T-cell (primary cell): ENCODE data around the gene KIF4B. TPM values are rescaled to one million over a fixed set of nuclear protein-coding genes. Genes with fewer than 3 reads are reported as not detected.
A peak's percentile ranks its signal among the peaks of the same experiment; 100 is the strongest.
"Not testable (repeated sequence)": the region's sequence is repeated elsewhere in the genome, so short reads cannot be mapped to it uniquely, and the experiment has no call there.

Source experiments
- ATAC-seq, 4 experiments: fragments of 200-7000 bp in 3 of 4; fragments of 150-1000 bp in 1 of 4; cut with Tn5 transposase; replicated peaks in 1 of 4; 1 replicate in 3 of 4; 2 replicates in 1 of 4; pipeline ENCODE4 v1.10.0; 2021; ENCODE audit warnings: moderate library complexity in 3 of 4, mild to moderate bottlenecking in 2 of 4, moderate number of reproducible peaks in 1 of 4
- CTCF ChIA-PET, 2 donors: fragments of 300-600 bp; sonication (Branson Sonifier 250); formaldehyde crosslinking; loops; one replicate each; lab custom pipeline; 2022; ENCODE audit warnings: antibody characterized with exemption in 2 of 2; lab: Charles Lee
- POLR2A ChIA-PET, 2 donors: fragments of 300-600 bp; sonication (Branson Sonifier 250); formaldehyde crosslinking; loops; one replicate each; lab custom pipeline; 2022; ENCODE audit warnings: antibody characterized with exemption in 2 of 2; lab: Charles Lee
- DNase-seq, 35 experiments: peaks; one replicate each; pipeline versions ENCODE4 v3.0.0 to v3.0.0-alpha.2; 2013 to 2023
- H3K27ac ChIP-seq: one replicate; pipeline ENCODE4 v1.5.1; 2013; ENCODE audit warnings: low read length
- H3K27me3 ChIP-seq, 2 experiments: replicated peaks in 1 of 2; 1 replicate in 1 of 2; 2 replicates in 1 of 2; pipeline versions ENCODE4 v1.6.1 to v1.7.0; 2013; ENCODE audit warnings: low read length in 1 of 2, mixed read lengths in 1 of 2; ENCODE audit not compliant: control insufficient read depth in 2 of 2, insufficient read depth in 2 of 2; ENCODE audit errors: extremely low read depth in 1 of 2
- H3K36me3 ChIP-seq, 2 donors: 1 replicate in 1 of 2; 2 replicates in 1 of 2; pipeline versions ENCODE4 v1.6.1 to v1.7.0; 2013; ENCODE audit warnings: low read length in 1 of 2; ENCODE audit not compliant: control insufficient read depth in 2 of 2, insufficient read depth in 1 of 2; ENCODE audit errors: extremely low read depth in 1 of 2
- H3K4me1 ChIP-seq, 2 experiments: 1 replicate in 1 of 2; 2 replicates in 1 of 2; pipeline versions ENCODE4 v1.6.1 to v1.7.0; 2013; ENCODE audit warnings: low read length in 2 of 2, mixed read lengths in 1 of 2; ENCODE audit not compliant: insufficient read depth in 2 of 2, control insufficient read depth in 1 of 2; ENCODE audit errors: extremely low read depth in 1 of 2
- H3K4me3 ChIP-seq, 2 donors: 1 replicate in 1 of 2; 2 replicates in 1 of 2; pipeline versions ENCODE4 v1.5.1 to v1.7.0; 2013; ENCODE audit warnings: mild to moderate bottlenecking in 2 of 2, low read length in 1 of 2, moderate library complexity in 1 of 2; ENCODE audit not compliant: control insufficient read depth in 1 of 2; ENCODE audit errors: extremely low read depth in 1 of 2
- H3K9me3 ChIP-seq: 2 replicates; pipeline ENCODE4 v1.7.0; 2013
- H3K27ac Mint-ChIP-seq, 2 donors: one replicate each; pipeline ENCODE4 v1.8.0; 2020 to 2021; ENCODE audit warnings: mild to moderate bottlenecking in 2 of 2, mixed read lengths in 2 of 2
- H3K27me3 Mint-ChIP-seq, 2 donors: one replicate each; pipeline ENCODE4 v1.8.0; 2021 to 2022; ENCODE audit warnings: mixed read lengths in 2 of 2
- H3K36me3 Mint-ChIP-seq: one replicate; pipeline ENCODE4 v1.8.0; 2021; ENCODE audit warnings: mixed read lengths
- H3K4me1 Mint-ChIP-seq, 3 donors: one replicate each; pipeline ENCODE4 v1.8.0; 2020 to 2022; ENCODE audit warnings: mixed read lengths in 3 of 3, mild to moderate bottlenecking in 1 of 3
- H3K4me3 Mint-ChIP-seq, 3 donors: one replicate each; pipeline ENCODE4 v1.8.0; 2020 to 2022; ENCODE audit warnings: mild to moderate bottlenecking in 3 of 3, mixed read lengths in 3 of 3, moderate library complexity in 3 of 3
- H3K9me3 Mint-ChIP-seq, 3 donors: one replicate each; pipeline ENCODE4 v1.8.0; 2020 to 2022; ENCODE audit warnings: mixed read lengths in 3 of 3
- WGBS: methylation state at CpG from one replicate; pipeline ENCODE4 v1.1.5; 2013; ENCODE audit warnings: missing lambda C conversion rate; ENCODE audit not compliant: insufficient coverage; 5-methylcytosine and 5-hydroxymethylcytosine counted together
- total RNA-seq, 35 experiments: library from RNA in 6 of 35; stranded (reverse) in 6 of 35; fragments of 120-200 nt in 1 of 35; gene quantifications; one replicate each; pipeline versions ENCODE4 v1.2.1 to v1.2.4 and lab custom pipeline; 2013 to 2026

KIF4B gene
- total RNA-seq, 5 donors from 2014 or later (not counting 1 experiment from before 2014, with no cell fraction given): not detected

- H3K4me3 ChIP-seq: no peak overlapping the region
- Mint-ChIP-seq H3K9me3 (no peaks in the 10 kb centered on the region), H3K4me3 (no peak overlapping the region), H3K27ac (no peak overlapping the region), H3K27me3 (peaks cover 34 to 40% of the 10 kb centered on the region in 2 donors), H3K36me3 (no peaks in the 10 kb centered on the region), H3K4me1 (no peaks in the 10 kb centered on the region)
- peaks cover 0 to 13% of the 10 kb centered on the region in 2 experiments for H3K27me3 ChIP-seq
- DNase-seq: no peak
- no peaks in the 10 kb centered on the region for H3K4me1 ChIP-seq
- no peaks in the 10 kb centered on the region for H3K9me3 ChIP-seq
- no peaks in the 10 kb centered on the region for H3K36me3 ChIP-seq
- no peak for ATAC-seq
- 50% methylated on average over 5 of the region's 5 CpGs for WGBS
- ChIA-PET CTCF (no interaction called here), POLR2A (no interaction called here)
- no peak overlapping the region for H3K27ac ChIP-seq
Observed at GRCh38 chr5:154999865-155000264, 13.7 kb upstream of the KIF4B start.

- Mint-ChIP-seq H3K4me3 (no peak overlapping the region), H3K9me3 (no peaks in the 10 kb centered on the region), H3K27ac (no peak overlapping the region), H3K36me3 (no peaks in the 10 kb centered on the region), H3K4me1 (no peaks in the 10 kb centered on the region), H3K27me3 (peaks cover 43% of the 10 kb centered on the region in 2 donors)
- Histone ChIP-seq H3K9me3 (no peaks in the 10 kb centered on the region), H3K4me1 (no peaks in the 10 kb centered on the region), H3K27ac (no peak overlapping the region), H3K36me3 (no peaks in the 10 kb centered on the region), H3K27me3 (peaks cover 0 to 13% of the 10 kb centered on the region in 2 experiments), H3K4me3 (no peak overlapping the region)
- CTCF ChIA-PET: no interaction called here
- POLR2A ChIA-PET: no interaction called here
- DNase-seq (no peak), ATAC-seq (no peak)
- 60% methylated on average over 1 of the region's 4 CpGs for WGBS
Observed at GRCh38 chr5:155001523-155001922, 12.0 kb upstream of the KIF4B start.

DNA sequence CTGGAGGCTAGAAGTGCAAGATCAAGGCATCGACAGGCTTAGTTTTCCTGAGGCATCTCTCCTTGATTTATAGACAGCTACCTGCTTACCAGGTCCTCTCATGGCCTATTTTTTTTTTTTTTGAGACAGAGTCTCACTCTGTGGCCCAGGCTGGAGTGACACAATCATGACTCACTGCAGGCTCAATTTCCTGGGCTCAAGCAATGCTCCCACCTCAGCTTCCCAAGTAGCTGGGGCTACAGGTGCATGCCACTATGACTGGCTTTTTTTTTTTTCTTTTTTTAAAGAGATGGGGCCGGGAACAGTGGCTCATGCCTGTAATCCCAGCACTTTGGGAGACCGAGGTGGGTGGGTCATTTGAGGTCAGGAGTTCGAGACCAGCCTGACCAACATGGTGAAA lies 10.8 kb upstream of the KIF4B start:
- DNase-seq, H3K36me3 ChIP-seq, H3K27ac ChIP-seq, H3K9me3 ChIP-seq, H3K36me3 Mint-ChIP-seq, H3K4me3 Mint-ChIP-seq, H3K27ac Mint-ChIP-seq, H3K4me1 Mint-ChIP-seq, H3K4me1 ChIP-seq, H3K9me3 Mint-ChIP-seq, H3K4me3 ChIP-seq, ATAC-seq, POLR2A ChIA-PET: not testable (repeated sequence)
- 75% methylated on average over 1 of the region's 4 CpGs for WGBS
- H3K27me3 Mint-ChIP-seq: peaks cover 44 to 50% of the 10 kb centered on the region in 2 donors
- peaks cover 0 to 13% of the 10 kb centered on the region in 2 experiments for H3K27me3 ChIP-seq
- CTCF ChIA-PET: interaction anchor here in 1 of 2 donors (0.7 kb wide), 2 partner anchors 298 to 1907 kb away, joined by 3 to 6 read pairs; no protein-coding TSS in a partner anchor

GRCh38 chr5:155004138-155004744 lies 9.3 kb upstream of the KIF4B start:
- no peaks in the 10 kb centered on the region for H3K9me3 ChIP-seq
- no peaks in the 10 kb centered on the region for H3K4me1 Mint-ChIP-seq
- no peak overlapping the region for H3K27ac ChIP-seq
- no peak overlapping the region for H3K4me3 ChIP-seq
- 75% methylated on average over 6 of the region's 11 CpGs for WGBS
- ATAC-seq (no peak), DNase-seq (peak in 4 of 35 experiments; percentile 3 to 17 (median 9))
- H3K27me3 ChIP-seq: peaks cover 0 to 18% of the 10 kb centered on the region in 2 experiments
- no peaks in the 10 kb centered on the region for H3K36me3 Mint-ChIP-seq
- H3K4me1 ChIP-seq: no peaks in the 10 kb centered on the region
- H3K36me3 ChIP-seq: no peaks in the 10 kb centered on the region
- CTCF ChIA-PET: interaction anchor here in 1 of 2 donors (1.1 to 1.2 kb wide), 2 partner anchors 352 to 354 kb away, joined by 3 to 4 read pairs; no protein-coding TSS in a partner anchor
- no peak overlapping the region for H3K27ac Mint-ChIP-seq
- peaks cover 33 to 44% of the 10 kb centered on the region in 2 donors for H3K27me3 Mint-ChIP-seq
- no peaks in the 10 kb centered on the region for H3K9me3 Mint-ChIP-seq
- no peak overlapping the region for H3K4me3 Mint-ChIP-seq
- POLR2A ChIA-PET: interaction anchor here in 1 of 2 donors (0.6 kb wide), 1 partner anchor 267 kb away, joined by 3 read pairs; no protein-coding TSS in a partner anchor

DNA sequence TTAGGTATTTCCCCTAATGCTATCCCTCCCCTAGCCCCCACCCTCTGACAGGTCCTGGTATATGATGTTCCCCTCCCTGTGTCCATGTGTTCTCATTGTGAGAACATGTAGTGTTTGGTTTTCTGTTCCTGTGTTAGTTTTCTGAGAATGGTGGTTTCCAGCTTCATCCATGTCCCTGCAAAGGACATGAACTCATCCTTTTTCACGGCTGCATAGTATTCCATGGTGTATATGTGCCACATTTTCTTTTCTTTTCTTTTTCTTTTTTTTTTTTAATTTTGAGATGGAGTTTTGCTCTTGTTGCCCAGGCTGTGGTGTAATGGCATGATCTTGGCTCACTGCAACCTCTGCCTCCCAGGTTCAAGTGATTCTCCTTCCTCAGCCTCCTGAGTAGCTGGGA lies 7.3 kb upstream of the KIF4B start:
- H3K27ac Mint-ChIP-seq, H3K4me3 ChIP-seq, CTCF ChIA-PET, H3K4me1 ChIP-seq, H3K4me3 Mint-ChIP-seq, POLR2A ChIA-PET, H3K36me3 ChIP-seq, DNase-seq, H3K9me3 Mint-ChIP-seq, ATAC-seq, H3K36me3 Mint-ChIP-seq, H3K27ac ChIP-seq, H3K4me1 Mint-ChIP-seq, H3K9me3 ChIP-seq: not testable (repeated sequence)
- H3K27me3 Mint-ChIP-seq: peaks cover 24 to 34% of the 10 kb centered on the region in 2 donors
- WGBS: no CpG with 5 or more reads among the region's 1 CpG
- peaks cover 0 to 15% of the 10 kb centered on the region in 2 experiments for H3K27me3 ChIP-seq

DNA sequence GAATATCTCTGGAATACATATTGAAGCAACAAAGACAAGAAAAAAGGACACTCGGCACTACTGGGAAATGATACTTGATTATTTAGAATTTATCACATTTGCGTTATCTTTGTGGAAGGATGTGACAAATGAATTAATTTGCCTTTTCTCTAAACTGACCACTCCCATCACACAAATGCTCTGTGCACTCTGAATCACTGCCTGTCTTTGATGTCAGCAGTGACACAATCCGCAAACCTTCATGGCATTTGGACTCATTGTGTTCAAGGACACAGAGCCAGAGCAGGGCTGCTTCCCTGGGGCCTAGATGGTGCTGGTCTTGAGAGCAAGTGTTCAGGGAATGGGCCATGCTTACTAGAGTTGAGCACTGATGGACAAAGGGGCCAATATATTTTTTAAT lies 4.9 kb upstream of the KIF4B start:
- H3K4me1 ChIP-seq: no peaks in the 10 kb centered on the region
- H3K4me1 Mint-ChIP-seq: no peaks in the 10 kb centered on the region
- no peak overlapping the region for H3K4me3 Mint-ChIP-seq
- 100% methylated on average over 1 of the region's 3 CpGs for WGBS
- DNase-seq (no peak), ATAC-seq (no peak)
- ChIA-PET CTCF (interaction anchor here in 1 of 2 donors (0.5 kb wide), 1 partner anchor 90 kb away, joined by 3 read pairs; no protein-coding TSS in a partner anchor), POLR2A (no interaction called here)
- H3K27me3 Mint-ChIP-seq: peaks cover 23 to 29% of the 10 kb centered on the region in 2 donors
- no peak overlapping the region for H3K4me3 ChIP-seq
- H3K27ac Mint-ChIP-seq: no peak overlapping the region
- H3K27ac ChIP-seq: no peak overlapping the region
- no peaks in the 10 kb centered on the region for H3K36me3 ChIP-seq
- peaks cover 0 to 10% of the 10 kb centered on the region in 2 experiments for H3K27me3 ChIP-seq
- no peaks in the 10 kb centered on the region for H3K9me3 ChIP-seq
- no peaks in the 10 kb centered on the region for H3K36me3 Mint-ChIP-seq
- no peaks in the 10 kb centered on the region for H3K9me3 Mint-ChIP-seq
